Neural cell (in vitro differentiated cells): ENCODE results near the gene SCNN1G.

Source experiments
- EP300 ChIP-seq: fragments of 450-650 bp; conservative IDR thresholded peaks from 2 replicates; pipeline ENCODE4 v1.6.1; 2014; ENCODE audit warnings: antibody characterized with exemption, mild to moderate bottlenecking, moderate library complexity; ENCODE audit not compliant: poor library complexity, severe bottlenecking
- EZH2 ChIP-seq: fragments of 200-600, 300-800 bp; shearing (Covaris generic), sonication (generic); IDR thresholded peaks from 2 replicates; pipeline ENCODE4 v1.6.1; 2014; ENCODE audit warnings: antibody characterized with exemption, low read length, borderline replicate concordance, mild to moderate bottlenecking; ENCODE audit not compliant: insufficient read depth, poor library complexity, severe bottlenecking
- MXI1 ChIP-seq: fragments of 450-650 bp; conservative IDR thresholded peaks from 2 replicates; pipeline ENCODE4 v1.6.1; 2014; ENCODE audit warnings: antibody characterized with exemption, mild to moderate bottlenecking; ENCODE audit not compliant: poor library complexity, severe bottlenecking
- POLR2AphosphoS5 ChIP-seq: IDR thresholded peaks from 2 replicates; pipeline ENCODE4 v1.6.1; 2012
- RAD21 ChIP-seq: fragments of 450-650 bp; conservative IDR thresholded peaks from 2 replicates; pipeline ENCODE4 v1.6.1; 2014; ENCODE audit warnings: antibody characterized with exemption, mild to moderate bottlenecking, moderate library complexity
- SMC3 ChIP-seq: fragments of 450-650 bp; conservative IDR thresholded peaks from 2 replicates; pipeline ENCODE4 v1.6.1; 2014; ENCODE audit warnings: antibody characterized with exemption, mild to moderate bottlenecking, moderate library complexity; ENCODE audit not compliant: poor library complexity
- TF ChIP-seq, protein P1 (sequence below): fragments of 450-650 bp; IDR thresholded peaks from 2 replicates; pipeline ENCODE4 v1.5.1; 2014; ENCODE audit warnings: antibody characterized with exemption, mild to moderate bottlenecking, moderate library complexity; ENCODE audit not compliant: poor library complexity, severe bottlenecking
- TF ChIP-seq, protein P2 (sequence below): IDR thresholded peaks from 2 replicates; pipeline ENCODE4 v1.6.1; 2012; ENCODE audit warnings: borderline replicate concordance

- TF ChIP-seq, protein P1, sequence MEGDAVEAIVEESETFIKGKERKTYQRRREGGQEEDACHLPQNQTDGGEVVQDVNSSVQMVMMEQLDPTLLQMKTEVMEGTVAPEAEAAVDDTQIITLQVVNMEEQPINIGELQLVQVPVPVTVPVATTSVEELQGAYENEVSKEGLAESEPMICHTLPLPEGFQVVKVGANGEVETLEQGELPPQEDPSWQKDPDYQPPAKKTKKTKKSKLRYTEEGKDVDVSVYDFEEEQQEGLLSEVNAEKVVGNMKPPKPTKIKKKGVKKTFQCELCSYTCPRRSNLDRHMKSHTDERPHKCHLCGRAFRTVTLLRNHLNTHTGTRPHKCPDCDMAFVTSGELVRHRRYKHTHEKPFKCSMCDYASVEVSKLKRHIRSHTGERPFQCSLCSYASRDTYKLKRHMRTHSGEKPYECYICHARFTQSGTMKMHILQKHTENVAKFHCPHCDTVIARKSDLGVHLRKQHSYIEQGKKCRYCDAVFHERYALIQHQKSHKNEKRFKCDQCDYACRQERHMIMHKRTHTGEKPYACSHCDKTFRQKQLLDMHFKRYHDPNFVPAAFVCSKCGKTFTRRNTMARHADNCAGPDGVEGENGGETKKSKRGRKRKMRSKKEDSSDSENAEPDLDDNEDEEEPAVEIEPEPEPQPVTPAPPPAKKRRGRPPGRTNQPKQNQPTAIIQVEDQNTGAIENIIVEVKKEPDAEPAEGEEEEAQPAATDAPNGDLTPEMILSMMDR = no peak
- TF ChIP-seq EP300 (no peak), RAD21 (no peak), POLR2AphosphoS5 (no peak), SMC3 (no peak), EZH2 (no peak), MXI1 (no peak)
- TF ChIP-seq, protein P2, sequence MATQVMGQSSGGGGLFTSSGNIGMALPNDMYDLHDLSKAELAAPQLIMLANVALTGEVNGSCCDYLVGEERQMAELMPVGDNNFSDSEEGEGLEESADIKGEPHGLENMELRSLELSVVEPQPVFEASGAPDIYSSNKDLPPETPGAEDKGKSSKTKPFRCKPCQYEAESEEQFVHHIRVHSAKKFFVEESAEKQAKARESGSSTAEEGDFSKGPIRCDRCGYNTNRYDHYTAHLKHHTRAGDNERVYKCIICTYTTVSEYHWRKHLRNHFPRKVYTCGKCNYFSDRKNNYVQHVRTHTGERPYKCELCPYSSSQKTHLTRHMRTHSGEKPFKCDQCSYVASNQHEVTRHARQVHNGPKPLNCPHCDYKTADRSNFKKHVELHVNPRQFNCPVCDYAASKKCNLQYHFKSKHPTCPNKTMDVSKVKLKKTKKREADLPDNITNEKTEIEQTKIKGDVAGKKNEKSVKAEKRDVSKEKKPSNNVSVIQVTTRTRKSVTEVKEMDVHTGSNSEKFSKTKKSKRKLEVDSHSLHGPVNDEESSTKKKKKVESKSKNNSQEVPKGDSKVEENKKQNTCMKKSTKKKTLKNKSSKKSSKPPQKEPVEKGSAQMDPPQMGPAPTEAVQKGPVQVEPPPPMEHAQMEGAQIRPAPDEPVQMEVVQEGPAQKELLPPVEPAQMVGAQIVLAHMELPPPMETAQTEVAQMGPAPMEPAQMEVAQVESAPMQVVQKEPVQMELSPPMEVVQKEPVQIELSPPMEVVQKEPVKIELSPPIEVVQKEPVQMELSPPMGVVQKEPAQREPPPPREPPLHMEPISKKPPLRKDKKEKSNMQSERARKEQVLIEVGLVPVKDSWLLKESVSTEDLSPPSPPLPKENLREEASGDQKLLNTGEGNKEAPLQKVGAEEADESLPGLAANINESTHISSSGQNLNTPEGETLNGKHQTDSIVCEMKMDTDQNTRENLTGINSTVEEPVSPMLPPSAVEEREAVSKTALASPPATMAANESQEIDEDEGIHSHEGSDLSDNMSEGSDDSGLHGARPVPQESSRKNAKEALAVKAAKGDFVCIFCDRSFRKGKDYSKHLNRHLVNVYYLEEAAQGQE = no peak
These were observed 7.9 kb upstream of the SCNN1G start for GRCh38 chr16:23174622-23175021.
